Trophoblast cell (in vitro differentiated cells and primary cell): ENCODE results near the gene TMEM63B.
"Not testable (repeated sequence)": the region's sequence is repeated elsewhere in the genome, so short reads cannot be mapped to it uniquely, and the experiment has no call there.

Experiments
- DNase-seq, 2 donors: peaks; one replicate each; pipeline ENCODE4 v3.0.0-alpha.2; 2016
- H2AFZ ChIP-seq: 2 replicates; pipeline ENCODE4 v1.6.1; 2013; ENCODE audit warnings: low read length, moderate library complexity, mild to moderate bottlenecking; ENCODE audit not compliant: insufficient read depth, poor library complexity
- H2AK5ac ChIP-seq: 2 replicates; pipeline ENCODE4 v1.6.1; 2013; ENCODE audit warnings: mild to moderate bottlenecking, low read length
- H2BK120ac ChIP-seq: 2 replicates; pipeline ENCODE4 v1.6.1; 2013; ENCODE audit warnings: low read length, mild to moderate bottlenecking, moderate library complexity; ENCODE audit not compliant: insufficient read depth, poor library complexity
- H2BK12ac ChIP-seq: 2 replicates; pipeline ENCODE4 v1.6.1; 2013; ENCODE audit warnings: mild to moderate bottlenecking, low read length, moderate library complexity
- H2BK5ac ChIP-seq: 2 replicates; pipeline ENCODE4 v1.6.1; 2013; ENCODE audit warnings: low read length, low read depth, moderate library complexity, mild to moderate bottlenecking; ENCODE audit not compliant: poor library complexity
- H3K14ac ChIP-seq: 2 replicates; pipeline ENCODE4 v1.6.1; 2013; ENCODE audit warnings: mild to moderate bottlenecking, low read length
- H3K18ac ChIP-seq: 2 replicates; pipeline ENCODE4 v1.6.1; 2013; ENCODE audit warnings: mild to moderate bottlenecking, low read length
- H3K23ac ChIP-seq: 2 replicates; pipeline ENCODE4 v1.6.1; 2013; ENCODE audit warnings: low read length
- H3K27ac ChIP-seq: 2 replicates; pipeline ENCODE4 v1.5.1; 2013; ENCODE audit warnings: low read depth, mild to moderate bottlenecking, inconsistent platforms, low read length, moderate library complexity
- H3K27me3 ChIP-seq: 2 replicates; pipeline ENCODE4 v1.6.1; 2013; ENCODE audit warnings: inconsistent platforms, mild to moderate bottlenecking, low read length, moderate library complexity; ENCODE audit not compliant: insufficient read depth
- H3K36me3 ChIP-seq, 2 experiments: 1 replicate in 1 of 2; 2 replicates in 1 of 2; pipeline ENCODE4 v1.6.1; 2013; ENCODE audit warnings: low read length in 2 of 2, mild to moderate bottlenecking in 2 of 2, moderate library complexity in 1 of 2; ENCODE audit not compliant: insufficient read depth in 2 of 2, control insufficient read depth in 1 of 2
- H3K4ac ChIP-seq: 2 replicates; pipeline ENCODE4 v1.6.1; 2013; ENCODE audit warnings: low read depth, mild to moderate bottlenecking, low read length, moderate library complexity
- H3K4me1 ChIP-seq, 2 experiments: 1 replicate in 1 of 2; 2 replicates in 1 of 2; pipeline ENCODE4 v1.6.1; 2013; ENCODE audit warnings: low read length in 2 of 2, mild to moderate bottlenecking in 2 of 2, moderate library complexity in 1 of 2; ENCODE audit not compliant: insufficient read depth in 2 of 2, control insufficient read depth in 1 of 2
- H3K4me2 ChIP-seq: 2 replicates; pipeline ENCODE4 v1.6.1; 2013; ENCODE audit warnings: inconsistent platforms, mild to moderate bottlenecking, low read length, moderate library complexity
- H3K4me3 ChIP-seq: 2 replicates; pipeline ENCODE4 v1.5.1; 2013; ENCODE audit warnings: mild to moderate bottlenecking, low read depth, low read length, inconsistent platforms
- H3K79me1 ChIP-seq: one replicate; pipeline ENCODE4 v1.6.1; 2013; ENCODE audit warnings: low read length
- H3K79me2 ChIP-seq: 2 replicates; pipeline ENCODE4 v1.6.1; 2013; ENCODE audit warnings: low read length, mild to moderate bottlenecking; ENCODE audit not compliant: control insufficient read depth, insufficient read depth, poor library complexity
- H3K9ac ChIP-seq: 2 replicates; pipeline ENCODE4 v1.6.1; 2013; ENCODE audit warnings: mild to moderate bottlenecking, low read length
- H3K9me3 ChIP-seq: 2 replicates; pipeline ENCODE4 v1.6.1; 2013; ENCODE audit warnings: low read depth, mild to moderate bottlenecking, control low read depth, inconsistent platforms, low read length; ENCODE audit not compliant: insufficient read depth
- H4K12ac ChIP-seq: 2 replicates; pipeline ENCODE4 v1.6.1; 2013; ENCODE audit warnings: low read depth, mild to moderate bottlenecking, low read length, moderate library complexity
- H4K8ac ChIP-seq: 2 replicates; pipeline ENCODE4 v1.6.1; 2013; ENCODE audit warnings: low read depth, mild to moderate bottlenecking, low read length, moderate library complexity
- H4K91ac ChIP-seq: one replicate; pipeline ENCODE4 v1.6.1; 2013; ENCODE audit warnings: low read depth, mild to moderate bottlenecking, low read length, moderate library complexity
- WGBS: extraction: QIAGEN DNeasy Blood & Tissue Kit; methylation state at CpG from one replicate; pipeline ENCODE4 v1.1.7; 2013; ENCODE audit warnings: missing lambda C conversion rate; ENCODE audit not compliant: insufficient read length, insufficient coverage; ENCODE audit errors: extremely low coverage; 5-methylcytosine and 5-hydroxymethylcytosine counted together

The TMEM63B gene

DNA sequence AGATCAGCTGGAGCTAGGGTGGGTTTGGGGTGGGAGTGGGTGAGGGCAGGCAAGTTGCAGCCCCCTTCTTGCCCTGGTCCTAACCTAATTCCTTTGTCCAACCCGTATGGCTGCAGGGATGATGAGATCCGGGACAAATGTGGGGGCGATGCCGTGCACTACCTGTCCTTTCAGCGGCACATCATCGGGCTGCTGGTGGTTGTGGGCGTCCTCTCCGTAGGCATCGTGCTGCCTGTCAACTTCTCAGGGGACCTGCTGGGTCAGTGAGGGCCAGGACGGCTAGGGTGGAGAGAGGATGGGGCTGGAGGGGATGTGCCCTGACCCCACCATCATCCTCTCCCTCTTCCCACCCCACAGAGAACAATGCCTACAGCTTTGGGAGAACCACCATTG is 12.0 kb downstream of the TMEM63B start:
- DNase-seq = no peak
- H3K9ac ChIP-seq = no peak overlapping the region
- H3K4me1 ChIP-seq = no peaks in the 10 kb centered on the region
- H2BK12ac ChIP-seq = no peak overlapping the region
- H3K4ac ChIP-seq = no peak overlapping the region
- no peak overlapping the region for H3K4me3 ChIP-seq
- H4K91ac ChIP-seq = no peak overlapping the region
- no peak overlapping the region for H2AK5ac ChIP-seq
- peaks cover 45 to 47% of the 10 kb centered on the region in 2 experiments for H3K36me3 ChIP-seq
- H3K27ac ChIP-seq = no peak overlapping the region
- no peak overlapping the region for H3K4me2 ChIP-seq
- H3K79me2 ChIP-seq = no peaks in the 10 kb centered on the region
- no peak overlapping the region for H2BK120ac ChIP-seq
- no peak overlapping the region for H2AFZ ChIP-seq
- no peaks in the 10 kb centered on the region for H3K79me1 ChIP-seq
- no peak overlapping the region for H3K14ac ChIP-seq
- H4K12ac ChIP-seq = no peak overlapping the region
- H3K23ac ChIP-seq = no peak overlapping the region
- peaks cover 1% of the 10 kb centered on the region for H3K9me3 ChIP-seq
- H4K8ac ChIP-seq = no peak overlapping the region
- no peak overlapping the region for H3K18ac ChIP-seq
- H2BK5ac ChIP-seq = no peak overlapping the region
- H3K27me3 ChIP-seq = no peaks in the 10 kb centered on the region
- no CpG with 5 or more reads among the region's 10 CpGs for WGBS

DNA sequence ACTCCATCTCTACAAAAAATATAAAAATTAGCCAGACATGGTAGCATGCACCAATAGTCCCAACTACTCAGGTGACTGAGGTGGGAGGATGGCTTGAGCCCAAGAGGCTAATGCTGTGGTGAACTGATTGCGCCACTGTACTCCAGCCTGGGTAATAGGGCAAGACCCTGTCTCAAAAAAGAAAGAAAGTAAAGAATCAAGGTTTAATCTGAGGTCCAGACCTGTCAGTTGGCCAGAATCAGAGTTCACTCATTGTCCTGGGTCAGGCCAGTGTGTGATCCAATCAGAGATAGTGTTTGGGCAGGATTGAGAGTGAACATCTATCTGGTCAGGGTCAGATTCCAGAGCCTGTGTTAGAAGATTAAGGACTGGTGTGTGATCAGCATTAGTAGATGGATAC is 15.5 kb downstream of the TMEM63B start:
- no peak overlapping the region for H2BK5ac ChIP-seq
- no peak for DNase-seq
- peaks cover 28 to 50% of the 10 kb centered on the region in 2 experiments for H3K36me3 ChIP-seq
- no peak overlapping the region for H3K4ac ChIP-seq
- H3K27me3 ChIP-seq = no peaks in the 10 kb centered on the region
- H4K8ac ChIP-seq = no peak overlapping the region
- H3K23ac ChIP-seq = no peak overlapping the region
- H3K14ac ChIP-seq = no peak overlapping the region
- no peak overlapping the region for H3K9ac ChIP-seq
- H2AK5ac ChIP-seq = no peak overlapping the region
- no peak overlapping the region for H3K18ac ChIP-seq
- H3K4me3 ChIP-seq = no peak overlapping the region
- no peak overlapping the region for H3K4me2 ChIP-seq
- H3K79me2 ChIP-seq = no peaks in the 10 kb centered on the region
- no CpG with 5 or more reads among the region's 1 CpG for WGBS
- no peak overlapping the region for H4K12ac ChIP-seq
- no peak overlapping the region for H4K91ac ChIP-seq
- no peak overlapping the region for H3K27ac ChIP-seq
- peaks cover under 1% of the 10 kb centered on the region for H3K9me3 ChIP-seq
- no peak overlapping the region for H2BK120ac ChIP-seq
- H3K79me1 ChIP-seq = no peaks in the 10 kb centered on the region
- no peak overlapping the region for H2BK12ac ChIP-seq
- no peak overlapping the region for H2AFZ ChIP-seq
- no peaks in the 10 kb centered on the region for H3K4me1 ChIP-seq

DNA sequence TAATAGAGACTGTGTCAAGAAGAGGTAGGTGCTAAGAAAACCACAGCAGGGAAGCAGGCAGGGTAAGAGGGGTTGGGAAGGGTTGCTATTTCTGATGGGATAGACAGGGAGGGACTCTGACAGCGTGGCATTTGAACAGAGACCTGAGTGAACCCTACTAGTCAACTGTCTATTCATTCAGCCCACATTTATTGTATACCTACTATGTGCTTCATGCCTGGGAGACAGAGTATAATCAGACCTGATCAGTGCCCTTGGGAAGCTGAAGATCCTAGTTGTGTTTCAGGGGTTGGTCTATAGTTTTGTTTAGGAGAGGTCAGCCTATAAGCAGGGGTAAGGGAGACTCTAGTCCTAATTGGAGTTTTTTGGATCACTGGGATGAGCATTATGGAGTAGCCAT is 16.4 kb downstream of the TMEM63B start:
- H3K9me3 ChIP-seq = no peaks in the 10 kb centered on the region
- H3K36me3 ChIP-seq = peaks cover 36 to 58% of the 10 kb centered on the region in 2 experiments
- no peak overlapping the region for H3K4me3 ChIP-seq
- H3K27me3 ChIP-seq = no peaks in the 10 kb centered on the region
- no peak overlapping the region for H3K9ac ChIP-seq
- no peak overlapping the region for H2AFZ ChIP-seq
- H4K91ac ChIP-seq = no peak overlapping the region
- H3K79me2 ChIP-seq = no peaks in the 10 kb centered on the region
- H2BK5ac ChIP-seq = no peak overlapping the region
- no peaks in the 10 kb centered on the region for H3K4me1 ChIP-seq
- H2AK5ac ChIP-seq = no peak overlapping the region
- WGBS = no CpG with 5 or more reads among the region's 1 CpG
- H3K79me1 ChIP-seq = no peaks in the 10 kb centered on the region
- no peak overlapping the region for H3K4ac ChIP-seq
- no peak overlapping the region for H4K8ac ChIP-seq
- no peak overlapping the region for H3K4me2 ChIP-seq
- no peak overlapping the region for H2BK12ac ChIP-seq
- H4K12ac ChIP-seq = no peak overlapping the region
- no peak overlapping the region for H2BK120ac ChIP-seq
- no peak overlapping the region for H3K18ac ChIP-seq
- no peak overlapping the region for H3K14ac ChIP-seq
- DNase-seq = no peak
- H3K23ac ChIP-seq = no peak overlapping the region
- no peak overlapping the region for H3K27ac ChIP-seq

DNA sequence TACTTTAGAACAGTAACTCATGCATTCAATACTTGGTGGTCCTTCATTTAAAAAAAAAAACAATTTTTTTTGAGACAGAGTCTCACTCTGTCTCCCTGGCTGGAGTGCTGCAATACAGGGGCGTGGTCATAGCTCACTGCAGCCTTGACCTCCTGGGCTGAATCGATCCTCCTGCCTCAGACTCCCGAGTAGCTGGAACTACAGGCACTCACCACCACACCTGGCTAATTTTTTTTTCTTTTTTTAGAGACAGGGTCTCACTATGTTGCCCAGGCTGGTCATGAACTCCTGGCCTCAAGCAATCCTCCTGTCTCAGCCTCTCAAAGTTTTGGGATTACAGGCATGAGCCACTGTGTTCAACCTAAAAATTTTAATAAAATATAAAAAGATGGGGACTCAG is 17.2 kb downstream of the TMEM63B start:
- not testable (repeated sequence) for H3K23ac ChIP-seq, H3K79me2 ChIP-seq, H4K91ac ChIP-seq, H3K9ac ChIP-seq, H3K27ac ChIP-seq, H2BK12ac ChIP-seq, H3K4me1 ChIP-seq, H2BK120ac ChIP-seq, H3K14ac ChIP-seq, H2AFZ ChIP-seq, H2BK5ac ChIP-seq, H3K79me1 ChIP-seq, H3K4ac ChIP-seq, H3K18ac ChIP-seq, H4K8ac ChIP-seq, H3K27me3 ChIP-seq, H3K4me2 ChIP-seq, H3K4me3 ChIP-seq, H3K9me3 ChIP-seq, H2AK5ac ChIP-seq, H4K12ac ChIP-seq, DNase-seq
- no CpG with 5 or more reads among the region's 3 CpGs for WGBS
- H3K36me3 ChIP-seq = peaks cover 38 to 60% of the 10 kb centered on the region in 2 experiments
